BJ (cell line): ENCODE data around the gene DEDD2. TPM values are rescaled to one million over a fixed set of nuclear protein-coding genes. Genes with fewer than 3 reads are reported as not detected.

ENCODE experiments used
- CTCF ChIA-PET: fragments of 350-600 bp; formaldehyde crosslinking; extraction: SDS; loops from one replicate; lab custom pipeline; 2021; ENCODE audit warnings: antibody characterized with exemption, inconsistent platforms; lab: Yijun Ruan, JAX
- POLR2A ChIA-PET: fragments of 300-600 bp; sonication (Branson Sonifier 250); formaldehyde crosslinking; extraction: SDS; loops from one replicate; lab custom pipeline; 2021; ENCODE audit warnings: antibody characterized with exemption; lab: Charles Lee
- DNase-seq: peaks from one replicate; pipeline ENCODE4 v3.0.0-alpha.2; 2011; ENCODE audit warnings: low read depth
- H3K27me3 ChIP-seq: 2 replicates; pipeline ENCODE4 v1.6.0; 2011; ENCODE audit warnings: low read length; ENCODE audit not compliant: control insufficient read depth, insufficient read depth
- H3K36me3 ChIP-seq: 2 replicates; pipeline ENCODE4 v1.5.1; 2011; ENCODE audit warnings: low read length; ENCODE audit not compliant: control insufficient read depth, insufficient read depth
- H3K4me3 ChIP-seq: 2 replicates; pipeline ENCODE4 v1.5.1; 2011; ENCODE audit warnings: low read depth, mild to moderate bottlenecking, control low read depth, low read length
- CTCF ChIP-seq: IDR thresholded peaks from 2 replicates; pipeline ENCODE4 v1.5.1; 2011; ENCODE audit warnings: low read depth, mild to moderate bottlenecking, control low read depth, inconsistent platforms, low read length, moderate library complexity; ENCODE audit not compliant: insufficient read depth
- polyA plus RNA-seq: library from polyadenylated mRNA; depleted of rRNA; stranded (reverse); fragments of >200 nt; gene quantifications from 2 replicates; pipeline ENCODE4 v1.2.3, GENCODE V29; 2011

The DEDD2 gene
- polyA plus RNA-seq, 1 experiment, result 30.4 TPM

GRCh38 chr19:42249769-42250168 is 32.3 kb upstream of the DEDD2 start:
- POLR2A ChIA-PET, result no interaction called here
- DNase-seq, result no peak
- no peak for TF ChIP-seq CTCF
- Histone ChIP-seq H3K27me3 (no peaks in the 10 kb centered on the region), H3K36me3 (peaks cover 12% of the 10 kb centered on the region), H3K4me3 (no peak overlapping the region)
- CTCF ChIA-PET, result interaction anchor here (4.5 kb wide), 1 partner anchor 30 kb away, joined by 42 read pairs; no protein-coding TSS in a partner anchor

DNA sequence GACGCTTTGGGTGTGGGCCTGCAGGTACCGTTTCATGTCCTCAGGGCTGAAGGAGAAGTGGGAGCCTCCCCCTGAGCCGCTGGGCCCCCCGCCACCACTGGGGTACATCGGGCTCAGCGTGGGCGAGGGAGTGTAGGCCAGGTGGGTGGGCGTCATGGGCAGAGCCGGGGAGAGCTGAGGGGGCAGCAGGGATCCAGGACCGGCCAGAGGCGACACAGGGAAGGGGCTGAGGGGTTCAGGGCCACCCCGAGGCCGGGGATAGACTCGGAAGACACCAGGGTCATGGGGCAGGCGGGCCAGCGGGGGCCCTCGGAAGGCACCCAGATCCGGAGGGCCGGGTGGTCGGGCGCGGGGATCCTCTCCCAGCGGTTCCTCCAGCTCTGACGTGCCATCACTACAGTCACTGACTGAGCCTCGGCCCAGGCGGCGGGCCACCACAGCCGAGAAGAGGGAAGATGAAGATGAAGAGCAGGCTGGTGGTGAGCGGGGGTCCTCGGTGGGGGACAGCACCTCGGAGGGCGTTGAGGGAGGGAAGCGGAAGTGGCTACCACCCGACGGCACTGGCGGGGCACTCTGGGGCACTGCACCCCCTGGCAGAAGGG is 31.8 kb upstream of the DEDD2 start:
- TF ChIP-seq CTCF, result no peak

DNA sequence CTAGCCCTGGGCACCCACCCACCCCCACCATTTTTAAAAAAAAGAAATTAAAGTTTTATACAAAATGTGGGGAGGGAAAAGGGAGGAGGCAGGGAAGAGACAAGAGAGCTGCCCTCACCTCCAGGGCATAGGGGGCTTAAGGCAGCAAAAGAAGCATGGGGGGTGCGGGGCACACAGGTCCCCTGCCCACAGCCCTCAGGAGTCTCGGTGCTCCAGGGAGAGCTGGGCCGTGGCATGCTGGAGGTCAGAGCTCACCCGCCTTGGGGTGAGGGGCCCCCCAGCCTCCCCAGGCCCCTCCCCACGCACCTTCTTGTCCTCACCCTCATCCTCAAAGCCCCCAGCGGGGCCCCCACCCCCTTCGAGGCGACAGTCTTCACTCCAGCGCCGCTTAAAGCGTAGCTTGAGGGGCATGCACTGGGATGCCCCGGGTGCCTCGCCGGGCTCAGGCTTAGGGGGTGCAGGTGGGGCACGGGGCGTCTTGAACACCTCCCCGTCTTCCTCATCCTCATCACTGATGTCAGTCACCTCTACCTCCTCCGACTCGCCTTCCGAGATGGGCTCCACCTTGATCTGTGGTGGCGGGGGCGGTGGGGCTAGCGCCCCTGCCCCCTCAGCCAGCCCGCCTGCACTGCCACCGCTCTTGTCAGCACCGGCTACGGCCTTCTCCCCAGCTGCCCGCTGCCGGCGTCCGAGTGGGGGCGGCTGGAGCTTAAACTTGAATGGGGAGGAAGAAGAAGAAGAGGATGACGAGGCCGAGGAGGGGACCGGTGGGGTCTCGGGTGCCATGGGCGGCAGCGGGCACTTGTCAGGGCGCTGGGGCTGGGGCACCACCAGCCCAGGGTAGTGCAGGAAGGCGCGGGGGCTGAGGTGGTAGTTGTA is 31.0 kb upstream of the DEDD2 start:
- no peak overlapping the region for H3K4me3 ChIP-seq
- POLR2A ChIA-PET, result no interaction called here
- H3K36me3 ChIP-seq, result peaks cover 12% of the 10 kb centered on the region
- no peaks in the 10 kb centered on the region for H3K27me3 ChIP-seq
- DNase-seq, result no peak
- CTCF ChIA-PET, result interaction anchor here (0.6 to 4.5 kb wide), 4 partner anchors 32 to 117 kb away, joined by 3 to 42 read pairs (median 4); no protein-coding TSS in a partner anchor
- no peak for TF ChIP-seq CTCF

More for the DNA sequence above, 31.8 kb upstream of the DEDD2 start:
- DNase-seq, result no peak
- ChIA-PET POLR2A (no interaction called here), CTCF (interaction anchor here (0.7 to 4.5 kb wide), 3 partner anchors 31 to 47 kb away, joined by 4 to 42 read pairs (median 4); no protein-coding TSS in a partner anchor)
- Histone ChIP-seq H3K36me3 (peaks cover 12% of the 10 kb centered on the region), H3K4me3 (no peak overlapping the region), H3K27me3 (no peaks in the 10 kb centered on the region)

DNA sequence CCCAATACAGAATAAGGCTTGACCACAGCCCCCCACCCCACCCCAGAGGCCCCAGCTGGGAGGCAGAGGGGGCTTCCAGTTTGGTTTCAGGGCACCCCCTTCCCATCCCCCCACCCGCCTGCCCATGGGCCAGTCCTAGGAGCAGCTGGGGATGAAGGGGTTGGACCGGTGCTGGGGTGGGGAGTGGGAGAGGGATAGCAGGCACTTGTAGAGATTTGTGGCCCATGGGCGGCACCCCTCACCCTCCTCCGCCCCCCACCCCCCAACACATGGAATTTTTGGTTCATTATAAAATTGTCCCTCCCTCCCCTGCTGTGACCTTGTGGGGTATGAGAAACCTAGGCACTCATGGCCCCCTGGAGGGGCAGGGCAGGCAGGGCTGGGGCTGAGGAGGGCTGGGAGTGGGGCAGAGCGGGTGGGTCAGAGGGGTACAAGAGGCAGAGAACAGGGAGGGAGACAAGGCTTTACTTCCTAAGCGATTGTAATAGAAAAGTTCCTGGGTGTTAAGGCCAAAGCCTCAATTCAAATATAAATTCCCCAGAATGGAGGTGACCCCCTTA is 30.2 kb upstream of the DEDD2 start:
- POLR2A ChIA-PET, result no interaction called here
- DNase-seq, result no peak
- no peak for TF ChIP-seq CTCF
- Histone ChIP-seq H3K27me3 (no peaks in the 10 kb centered on the region), H3K36me3 (peaks cover 12% of the 10 kb centered on the region), H3K4me3 (no peak overlapping the region)
- CTCF ChIA-PET, result interaction anchor here (0.6 to 6.2 kb wide), 7 partner anchors 16 to 139 kb away, joined by 3 to 135 read pairs (median 13); partner anchors contain the start of genes PAFAH1B3 and PRR19
